ENCODE results near the gene RTN1. TPM values are rescaled to one million over a fixed set of nuclear protein-coding genes. Genes with fewer than 3 reads are reported as not detected.

The RTN1 gene
- total and polyA plus RNA-seq, 10 of the 15 experiments (the other 5 are each of a cell fraction or from before 2014, with no cell fraction given): 0.03 to 0.55 (median 0.13) TPM; not detected in 4

DNA sequence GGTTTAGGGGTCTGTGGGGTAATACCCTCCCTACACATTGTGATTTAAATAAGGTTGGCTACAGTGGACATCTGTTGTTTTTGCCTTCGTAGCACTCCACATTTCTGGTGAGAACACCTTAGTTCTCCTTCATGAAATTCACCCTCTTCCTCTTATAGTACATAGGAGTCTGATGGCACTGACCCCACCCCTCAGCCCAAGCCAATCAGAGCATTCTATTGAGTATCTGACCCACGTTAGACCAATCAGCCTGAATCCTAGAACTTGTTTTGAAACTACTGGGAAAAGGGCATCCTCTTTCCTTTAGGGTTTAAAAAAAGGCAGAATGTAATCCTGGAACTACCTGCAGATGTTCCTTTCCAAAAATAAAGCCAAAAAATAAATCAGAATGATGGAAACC lies 33.6 kb upstream of the RTN1 start:
- FAIRE-seq (no peak), ATAC-seq (no peak), DNase-seq (ENCODE audit: low read depth, low spot score) (no peak)
- Histone ChIP-seq H3K27ac (ENCODE audit: control insufficient read depth, insufficient read depth) (no peak overlapping the region), H3K9me3 (replicated peaks; ENCODE audit: control insufficient read depth, insufficient read depth, low read length) (no peaks in the 10 kb centered on the region), H2AFZ (ENCODE audit: control insufficient read depth, low read depth, low read length) (no peak overlapping the region), H3K4me3 (no peak overlapping the region), H3K79me2 (ENCODE audit: control insufficient read depth, insufficient read depth, low read length) (no peaks in the 10 kb centered on the region), H3K36me3 (ENCODE audit: control insufficient read depth in 2 of 2, insufficient read depth in 2 of 2, low read length in 1 of 2) (no peaks in the 10 kb centered on the region), H4K20me1 (ENCODE audit: control insufficient read depth, insufficient read depth) (no peaks in the 10 kb centered on the region), H3K4me2 (ENCODE audit: control insufficient read depth, insufficient read depth) (no peak overlapping the region), H3K27me3 (replicated peaks in 1 of 2; ENCODE audit: control insufficient read depth in 2 of 2, insufficient read depth in 2 of 2, low read length in 1 of 2) (no peaks in the 10 kb centered on the region; a peak in 1 of 4 replicates), H3K4me1 (ENCODE audit: control insufficient read depth, insufficient read depth, low read length) (no peaks in the 10 kb centered on the region), H3K9ac (ENCODE audit: control insufficient read depth, insufficient read depth, low read length) (no peak overlapping the region)
- SMC1A ChIA-PET (ENCODE audit: uncharacterized antibody, unreplicated experiment): interaction anchor here (1.1 kb wide), 1 partner anchor 199 kb away, joined by 3 read pairs; no protein-coding TSS in a partner anchor
- BruUV-seq (replicated peaks): no TSS peak
- POLR2A ChIA-PET: no interaction called here
- 24% methylated on average over 2 of the region's 2 CpGs for WGBS (ENCODE audit: insufficient coverage, insufficient replicate concordance, low lambda C conversion rate, missing lambda C conversion rate)
- RAD21 ChIA-PET (ENCODE audit: unreplicated experiment): no interaction called here
- in situ Hi-C loops (cut with MboI) (no loop called here), intact Hi-C loops (cut with micrococcal nuclease; ENCODE audit: unreplicated experiment) (no loop called here)
- no peak for TF ChIP-seq TBL1XR1 (IDR thresholded peaks at IDR 0.05; ENCODE audit: low read depth, low read length)
- no peak for TF ChIP-seq DPF2 (IDR thresholded peaks at IDR 0.05)
- TF ChIP-seq SUPT20H (IDR thresholded peaks at IDR 0.05; ENCODE audit: borderline replicate concordance, control insufficient read depth, low read depth, low read length): no peak
- no peak for TF ChIP-seq FOXK2 (IDR thresholded peaks at IDR 0.05)
- TF ChIP-seq BHLHE40 (IDR thresholded peaks at IDR 0.05; ENCODE audit: borderline replicate concordance in 1 of 2, low read depth in 2 of 2, low read length in 1 of 2): no peak
- no peak for TF ChIP-seq POLR2AphosphoS2 (IDR thresholded peaks at IDR 0.05; ENCODE audit: low read depth, low read length)
- no peak for TF ChIP-seq RAD51 (IDR thresholded peaks at IDR 0.05)
- TF ChIP-seq STAT1 (conservative IDR thresholded peaks at IDR 0.05): no peak
- no peak for TF ChIP-seq MYC (IDR thresholded peaks at IDR 0.05; ENCODE audit: insufficient read depth, insufficient read length, insufficient replicate concordance, low read length, severe bottlenecking)
- TF ChIP-seq NFYB (IDR thresholded peaks at IDR 0.05; ENCODE audit: insufficient read depth, low read depth, low read length): no peak
- no peak for TF ChIP-seq PAX8 (IDR thresholded peaks at IDR 0.05)
- no peak for TF ChIP-seq RELA (IDR thresholded peaks at IDR 0.05; ENCODE audit: borderline replicate concordance, partially characterized antibody)
- TF ChIP-seq MTA3 (IDR thresholded peaks at IDR 0.05; ENCODE audit: borderline replicate concordance, low read length): no peak
- TF ChIP-seq RELB (IDR thresholded peaks at IDR 0.05; ENCODE audit: low read depth): no peak
- no peak for TF ChIP-seq SIX5 (IDR thresholded peaks at IDR 0.05; ENCODE audit: low read depth, low read length, severe bottlenecking)
- no peak for TF ChIP-seq CHD2 (IDR thresholded peaks at IDR 0.05; ENCODE audit: borderline replicate concordance, low read depth, low read length)
- TF ChIP-seq SRF (IDR thresholded peaks at IDR 0.05; ENCODE audit: low read depth in 2 of 2, low read length in 2 of 2): no peak
- no peak for TF ChIP-seq BMI1 (IDR thresholded peaks at IDR 0.05; ENCODE audit: borderline replicate concordance)
- no peak for TF ChIP-seq SMARCA5 (IDR thresholded peaks at IDR 0.05)
- no peak for TF ChIP-seq TCF7 (IDR thresholded peaks at IDR 0.05; ENCODE audit: borderline replicate concordance)
- CTCF ChIA-PET: interaction anchor here (0.8 kb wide), 1 partner anchor 14 kb away, joined by 3 read pairs; no protein-coding TSS in a partner anchor
